ENCODE data around the gene RNF144A. TPM values are rescaled to one million over a fixed set of nuclear protein-coding genes. Genes with fewer than 3 reads are reported as not detected.

RNF144A gene
- total and polyA plus RNA-seq, 2 donors from 2014 or later = 4.2 to 12.3 TPM

- Histone ChIP-seq H3K4me1 (ENCODE audit: control insufficient read depth in 2 of 3, insufficient read depth in 2 of 3, low read depth in 1 of 3, low read length in 3 of 3) (no peaks in the 10 kb centered on the region), H3K4me3 (ENCODE audit: low read length in 3 of 3) (no peak overlapping the region), H3K36me3 (ENCODE audit: control insufficient read depth in 2 of 3, insufficient read depth in 3 of 3, low read length in 3 of 3) (peaks cover 0 to 6% (median 3%) of the 10 kb centered on the region in 3 donors), H3K9ac (ENCODE audit: low read length in 3 of 3) (no peak overlapping the region), H3K27me3 (ENCODE audit: control insufficient read depth, insufficient read depth, low read length) (no peaks in the 10 kb centered on the region), H3K9me3 (ENCODE audit: control insufficient read depth in 2 of 3, insufficient read depth in 1 of 3, low read length in 3 of 3) (no peaks in the 10 kb centered on the region), H3K27ac (ENCODE audit: low read depth in 2 of 2, low read length in 2 of 2) (no peak overlapping the region)
- no peak for DNase-seq
- TF ChIP-seq CTCF (IDR thresholded peaks at IDR 0.05; ENCODE audit: borderline replicate concordance, extremely low read depth, insufficient read depth) = no peak
- intact Hi-C loops (cut with DNase I) = no loop called here
- FAIRE-seq = no peak
These were observed 21.9 kb downstream of the RNF144A start for GRCh38 chr2:6939071-6939470.

DNA sequence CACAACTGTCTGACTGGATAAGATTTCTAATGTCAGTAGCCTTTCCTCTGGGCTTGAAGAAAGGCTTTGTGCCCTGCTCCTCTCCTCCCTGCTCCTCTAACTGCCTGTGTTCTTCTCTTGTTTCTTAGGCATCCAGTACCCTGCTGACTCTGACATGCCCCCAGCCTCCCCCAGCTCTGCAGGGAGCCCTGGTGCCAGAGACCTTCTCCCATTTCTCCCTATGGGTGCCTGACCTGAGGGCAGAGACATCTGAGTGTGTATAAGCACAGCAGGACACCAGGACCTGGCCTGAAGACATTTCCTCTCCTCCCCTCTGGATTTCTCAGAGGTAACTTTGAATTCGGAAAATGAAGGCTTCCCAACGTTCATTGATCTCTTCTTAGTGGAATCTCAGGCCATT is 23.6 kb downstream of the RNF144A start:
- Histone ChIP-seq H3K36me3 (ENCODE audit: control insufficient read depth in 2 of 3, insufficient read depth in 3 of 3, low read length in 3 of 3) (peaks cover 0 to 6% (median 3%) of the 10 kb centered on the region in 3 donors), H3K9me3 (ENCODE audit: control insufficient read depth in 2 of 3, insufficient read depth in 1 of 3, low read length in 3 of 3) (no peaks in the 10 kb centered on the region), H3K4me3 (ENCODE audit: low read length in 3 of 3) (no peak overlapping the region), H3K27ac (ENCODE audit: low read depth in 2 of 2, low read length in 2 of 2) (no peak overlapping the region), H3K9ac (ENCODE audit: low read length in 3 of 3) (no peak overlapping the region), H3K27me3 (ENCODE audit: control insufficient read depth, insufficient read depth, low read length) (no peaks in the 10 kb centered on the region), H3K4me1 (ENCODE audit: control insufficient read depth in 2 of 3, insufficient read depth in 2 of 3, low read depth in 1 of 3, low read length in 3 of 3) (no peaks in the 10 kb centered on the region)
- intact Hi-C loops (cut with DNase I) = no loop called here
- FAIRE-seq = no peak
- no peak for TF ChIP-seq CTCF (IDR thresholded peaks at IDR 0.05; ENCODE audit: borderline replicate concordance, extremely low read depth, insufficient read depth)
- DNase-seq = no peak

GRCh38 chr2:6941299-6942046 is 24.3 kb downstream of the RNF144A start:
- Histone ChIP-seq H3K9ac (ENCODE audit: low read length in 3 of 3) (no peak overlapping the region), H3K36me3 (ENCODE audit: control insufficient read depth in 2 of 3, insufficient read depth in 3 of 3, low read length in 3 of 3) (peaks cover 0 to 6% (median 3%) of the 10 kb centered on the region in 3 donors), H3K4me1 (ENCODE audit: control insufficient read depth in 2 of 3, insufficient read depth in 2 of 3, low read depth in 1 of 3, low read length in 3 of 3) (no peaks in the 10 kb centered on the region), H3K4me3 (ENCODE audit: low read length in 3 of 3) (no peak overlapping the region), H3K27me3 (ENCODE audit: control insufficient read depth, insufficient read depth, low read length) (no peaks in the 10 kb centered on the region), H3K27ac (ENCODE audit: low read depth in 2 of 2, low read length in 2 of 2) (no peak overlapping the region), H3K9me3 (ENCODE audit: control insufficient read depth in 2 of 3, insufficient read depth in 1 of 3, low read length in 3 of 3) (no peaks in the 10 kb centered on the region)
- no peak for TF ChIP-seq CTCF (IDR thresholded peaks at IDR 0.05; ENCODE audit: borderline replicate concordance, extremely low read depth, insufficient read depth)
- no peak for FAIRE-seq
- no peak for DNase-seq
- intact Hi-C loops (cut with DNase I) = no loop called here

All from kidney (tissue), 14 donors.